GM23338 (cell line): Measurements from ENCODE around the gene CYP26B1. TPM values are rescaled to one million over a fixed set of nuclear protein-coding genes. Genes with fewer than 3 reads are reported as not detected.

Source experiments
- ATAC-seq: fragments of 200-7000 bp; cut with Tn5 transposase; 3 replicates; pipeline ENCODE4 v1.9.1; 2020
- DNase-seq: peaks from one replicate; pipeline ENCODE4 v3.0.0-alpha.2; 2015; ENCODE audit warnings: low spot score
- H2AFZ ChIP-seq: fragments of 200-600 bp; sonication (generic); 2 replicates; pipeline ENCODE4 v1.8.0; 2016; ENCODE audit warnings: antibody characterized with exemption, mild to moderate bottlenecking, moderate library complexity
- H3F3A ChIP-seq: fragments of 200-600 bp; sonication (generic); replicated peaks from 2 replicates; pipeline ENCODE4 v1.8.0; 2017; ENCODE audit warnings: antibody characterized with exemption, mixed run types, low read depth
- H3K27ac ChIP-seq: fragments of 200-600 bp; sonication (generic); 2 replicates; pipeline ENCODE4 v1.6.1; 2016; ENCODE audit warnings: low read depth
- H3K27me3 ChIP-seq: fragments of 200-600 bp; sonication (generic); 2 replicates; pipeline ENCODE4 v1.8.0; 2016; ENCODE audit warnings: mild to moderate bottlenecking, mixed run types, moderate library complexity; ENCODE audit not compliant: insufficient read depth
- H3K36me3 ChIP-seq: fragments of 200-600 bp; sonication (generic); 2 replicates; pipeline ENCODE4 v1.8.0; 2016; ENCODE audit warnings: mild to moderate bottlenecking; ENCODE audit not compliant: insufficient read depth
- H3K4me1 ChIP-seq: fragments of 200-600 bp; sonication (generic); 2 replicates; pipeline ENCODE4 v1.8.0; 2016; ENCODE audit warnings: mild to moderate bottlenecking, moderate library complexity; ENCODE audit not compliant: insufficient read depth
- H3K4me2 ChIP-seq: fragments of 200-600 bp; sonication (generic); 2 replicates; pipeline ENCODE4 v1.7.1; 2017; ENCODE audit warnings: mixed run types
- H3K4me3 ChIP-seq: fragments of 200-600 bp; sonication (generic); 2 replicates; pipeline ENCODE4 v1.6.1; 2016; ENCODE audit warnings: mixed run types
- H3K79me2 ChIP-seq: fragments of 200-600 bp; sonication (generic); replicated peaks from 2 replicates; pipeline ENCODE4 v1.8.0; 2017; ENCODE audit warnings: mild to moderate bottlenecking; ENCODE audit not compliant: insufficient read depth
- H3K9me2 ChIP-seq: fragments of 200-600 bp; sonication (generic); 2 replicates; pipeline ENCODE4 v1.8.0; 2017; ENCODE audit not compliant: insufficient read depth
- H4K20me1 ChIP-seq: fragments of 200-600 bp; sonication (generic); replicated peaks from 2 replicates; pipeline ENCODE4 v1.8.0; 2017; ENCODE audit warnings: mild to moderate bottlenecking; ENCODE audit not compliant: insufficient read depth
- H3K27ac Mint-ChIP-seq: 2 replicates; pipeline ENCODE4 v1.8.0; 2020; ENCODE audit warnings: inconsistent platforms, mild to moderate bottlenecking, moderate library complexity, mixed read lengths
- H3K27me3 Mint-ChIP-seq: 3 replicates; pipeline ENCODE4 v1.8.0; 2022; ENCODE audit warnings: low read depth, mild to moderate bottlenecking, moderate library complexity, mixed read lengths, inconsistent platforms; ENCODE audit not compliant: insufficient read depth, poor library complexity
- H3K36me3 Mint-ChIP-seq: 3 replicates; pipeline ENCODE4 v1.8.0; 2021; ENCODE audit warnings: low read depth, mild to moderate bottlenecking, inconsistent platforms, moderate library complexity, mixed read lengths
- H3K4me1 Mint-ChIP-seq: 3 replicates; pipeline ENCODE4 v1.8.0; 2020; ENCODE audit warnings: mild to moderate bottlenecking, inconsistent platforms, mixed read lengths
- H3K4me3 Mint-ChIP-seq: 3 replicates; pipeline ENCODE4 v1.8.0; 2021; ENCODE audit warnings: moderate library complexity, mild to moderate bottlenecking, inconsistent platforms, mixed read lengths
- H3K9me3 Mint-ChIP-seq: 3 replicates; pipeline ENCODE4 v1.8.0; 2020; ENCODE audit warnings: moderate library complexity, mild to moderate bottlenecking, inconsistent platforms, mixed read lengths
- EZH2phosphoT487 ChIP-seq: fragments of 200-600 bp; sonication (generic); IDR thresholded peaks from one replicate; pipeline ENCODE4 v1.8.1; 2018; ENCODE audit warnings: antibody characterized with exemption; ENCODE audit not compliant: unreplicated experiment
- ZNF114 ChIP-seq: fragments of 250-450 bp; sonication (Bioruptor Pico); IDR thresholded peaks from 2 replicates; pipeline ENCODE4 v1.5.0; 2020; ENCODE audit warnings: mild to moderate bottlenecking, moderate library complexity
- polyA plus RNA-seq: library from polyadenylated mRNA; unstranded; fragments of >200 nt; fragmentation: Nextera tagmentation; extraction: Ambion mirVana; gene quantifications from 2 replicates; pipeline ENCODE4 v1.2.1, GENCODE V29; 2016
- total RNA-seq: library from RNA; depleted of rRNA; stranded (reverse); fragments of >200 nt; shearing (Covaris generic); gene quantifications from 2 replicates; pipeline ENCODE4 v1.2.3, GENCODE V29; 2014
- TF ChIP-seq, protein P1 (sequence below): fragments of 250-450 bp; sonication (Bioruptor Pico); IDR thresholded peaks from 2 replicates; pipeline ENCODE4 v1.5.0; 2020; ENCODE audit warnings: mild to moderate bottlenecking, moderate library complexity
- TF ChIP-seq, protein P2 (sequence below), 2 experiments: fragments of 200-600 bp in 1 of 2; sonication (generic) in 1 of 2; conservative IDR thresholded peaks; 2 replicates each; pipeline versions ENCODE4 v1.5.1 to v1.6.1; 2016 to 2017; ENCODE audit warnings: antibody characterized with exemption in 2 of 2, low read depth in 2 of 2, mild to moderate bottlenecking in 2 of 2, moderate library complexity in 1 of 2

Gene CYP26B1
- total and polyA plus RNA-seq, 2 experiments from 2014 or later = 0.05 to 0.31 TPM

DNA sequence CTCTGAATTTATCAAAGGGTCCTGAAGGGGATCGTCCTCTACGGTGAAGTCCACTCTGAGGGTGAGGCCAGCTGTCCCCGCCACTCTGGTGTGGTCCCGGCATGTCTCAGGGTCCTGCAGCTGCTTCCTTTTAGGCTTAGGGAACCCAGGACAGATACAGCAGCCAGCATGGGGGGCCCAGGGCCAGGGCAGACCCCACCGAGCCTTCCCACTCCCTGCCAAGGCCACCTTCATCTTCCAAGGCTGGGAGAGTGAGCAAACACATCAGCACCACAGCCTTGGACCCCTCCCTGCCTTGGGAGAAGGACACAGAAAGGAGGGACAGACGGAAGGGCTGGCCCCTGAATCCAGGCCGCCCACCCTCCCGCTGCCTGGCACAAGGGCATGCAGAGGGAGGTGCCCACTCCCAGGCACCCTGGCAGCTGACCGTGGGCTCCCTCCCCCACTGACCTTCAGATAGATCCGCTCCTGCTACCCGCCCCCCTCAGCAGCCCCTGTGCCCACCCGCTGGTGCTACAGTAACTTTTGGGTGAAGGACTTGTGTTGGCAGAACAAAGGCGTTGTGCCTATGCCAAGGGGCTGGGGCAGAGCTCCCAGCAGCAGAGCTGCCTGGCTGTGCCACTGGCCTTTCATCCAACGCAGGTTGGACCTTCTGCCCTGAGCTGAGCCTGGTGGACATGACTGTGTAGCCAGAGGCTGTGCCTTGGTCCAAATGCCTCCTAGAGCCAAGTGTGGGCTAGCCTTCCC is 7.6 kb downstream of the CYP26B1 start:
- peaks cover 17% of the 10 kb centered on the region for H3K4me1 ChIP-seq
- no peaks in the 10 kb centered on the region for H3K9me2 ChIP-seq
- peaks cover 21% of the 10 kb centered on the region for H3K4me1 Mint-ChIP-seq
- no peaks in the 10 kb centered on the region for H3F3A ChIP-seq
- H3K27ac ChIP-seq = no peak overlapping the region
- ATAC-seq = no peak
- no peak overlapping the region for H3K4me3 ChIP-seq
- H3K27me3 Mint-ChIP-seq = peaks cover 55% of the 10 kb centered on the region
- no peak overlapping the region for H3K27ac Mint-ChIP-seq
- no peak for DNase-seq
- H4K20me1 ChIP-seq = no peaks in the 10 kb centered on the region; the same call in 1 of the 2 replicates
- no peak overlapping the region for H3K4me2 ChIP-seq
- no peaks in the 10 kb centered on the region for H3K36me3 Mint-ChIP-seq
- no peaks in the 10 kb centered on the region for H3K79me2 ChIP-seq
- no peaks in the 10 kb centered on the region for H3K9me3 Mint-ChIP-seq
- no peak overlapping the region for H2AFZ ChIP-seq
- peaks cover 64% of the 10 kb centered on the region for H3K27me3 ChIP-seq
- no peak overlapping the region for H3K4me3 Mint-ChIP-seq
- no peaks in the 10 kb centered on the region for H3K36me3 ChIP-seq
- TF ChIP-seq, protein P1, sequence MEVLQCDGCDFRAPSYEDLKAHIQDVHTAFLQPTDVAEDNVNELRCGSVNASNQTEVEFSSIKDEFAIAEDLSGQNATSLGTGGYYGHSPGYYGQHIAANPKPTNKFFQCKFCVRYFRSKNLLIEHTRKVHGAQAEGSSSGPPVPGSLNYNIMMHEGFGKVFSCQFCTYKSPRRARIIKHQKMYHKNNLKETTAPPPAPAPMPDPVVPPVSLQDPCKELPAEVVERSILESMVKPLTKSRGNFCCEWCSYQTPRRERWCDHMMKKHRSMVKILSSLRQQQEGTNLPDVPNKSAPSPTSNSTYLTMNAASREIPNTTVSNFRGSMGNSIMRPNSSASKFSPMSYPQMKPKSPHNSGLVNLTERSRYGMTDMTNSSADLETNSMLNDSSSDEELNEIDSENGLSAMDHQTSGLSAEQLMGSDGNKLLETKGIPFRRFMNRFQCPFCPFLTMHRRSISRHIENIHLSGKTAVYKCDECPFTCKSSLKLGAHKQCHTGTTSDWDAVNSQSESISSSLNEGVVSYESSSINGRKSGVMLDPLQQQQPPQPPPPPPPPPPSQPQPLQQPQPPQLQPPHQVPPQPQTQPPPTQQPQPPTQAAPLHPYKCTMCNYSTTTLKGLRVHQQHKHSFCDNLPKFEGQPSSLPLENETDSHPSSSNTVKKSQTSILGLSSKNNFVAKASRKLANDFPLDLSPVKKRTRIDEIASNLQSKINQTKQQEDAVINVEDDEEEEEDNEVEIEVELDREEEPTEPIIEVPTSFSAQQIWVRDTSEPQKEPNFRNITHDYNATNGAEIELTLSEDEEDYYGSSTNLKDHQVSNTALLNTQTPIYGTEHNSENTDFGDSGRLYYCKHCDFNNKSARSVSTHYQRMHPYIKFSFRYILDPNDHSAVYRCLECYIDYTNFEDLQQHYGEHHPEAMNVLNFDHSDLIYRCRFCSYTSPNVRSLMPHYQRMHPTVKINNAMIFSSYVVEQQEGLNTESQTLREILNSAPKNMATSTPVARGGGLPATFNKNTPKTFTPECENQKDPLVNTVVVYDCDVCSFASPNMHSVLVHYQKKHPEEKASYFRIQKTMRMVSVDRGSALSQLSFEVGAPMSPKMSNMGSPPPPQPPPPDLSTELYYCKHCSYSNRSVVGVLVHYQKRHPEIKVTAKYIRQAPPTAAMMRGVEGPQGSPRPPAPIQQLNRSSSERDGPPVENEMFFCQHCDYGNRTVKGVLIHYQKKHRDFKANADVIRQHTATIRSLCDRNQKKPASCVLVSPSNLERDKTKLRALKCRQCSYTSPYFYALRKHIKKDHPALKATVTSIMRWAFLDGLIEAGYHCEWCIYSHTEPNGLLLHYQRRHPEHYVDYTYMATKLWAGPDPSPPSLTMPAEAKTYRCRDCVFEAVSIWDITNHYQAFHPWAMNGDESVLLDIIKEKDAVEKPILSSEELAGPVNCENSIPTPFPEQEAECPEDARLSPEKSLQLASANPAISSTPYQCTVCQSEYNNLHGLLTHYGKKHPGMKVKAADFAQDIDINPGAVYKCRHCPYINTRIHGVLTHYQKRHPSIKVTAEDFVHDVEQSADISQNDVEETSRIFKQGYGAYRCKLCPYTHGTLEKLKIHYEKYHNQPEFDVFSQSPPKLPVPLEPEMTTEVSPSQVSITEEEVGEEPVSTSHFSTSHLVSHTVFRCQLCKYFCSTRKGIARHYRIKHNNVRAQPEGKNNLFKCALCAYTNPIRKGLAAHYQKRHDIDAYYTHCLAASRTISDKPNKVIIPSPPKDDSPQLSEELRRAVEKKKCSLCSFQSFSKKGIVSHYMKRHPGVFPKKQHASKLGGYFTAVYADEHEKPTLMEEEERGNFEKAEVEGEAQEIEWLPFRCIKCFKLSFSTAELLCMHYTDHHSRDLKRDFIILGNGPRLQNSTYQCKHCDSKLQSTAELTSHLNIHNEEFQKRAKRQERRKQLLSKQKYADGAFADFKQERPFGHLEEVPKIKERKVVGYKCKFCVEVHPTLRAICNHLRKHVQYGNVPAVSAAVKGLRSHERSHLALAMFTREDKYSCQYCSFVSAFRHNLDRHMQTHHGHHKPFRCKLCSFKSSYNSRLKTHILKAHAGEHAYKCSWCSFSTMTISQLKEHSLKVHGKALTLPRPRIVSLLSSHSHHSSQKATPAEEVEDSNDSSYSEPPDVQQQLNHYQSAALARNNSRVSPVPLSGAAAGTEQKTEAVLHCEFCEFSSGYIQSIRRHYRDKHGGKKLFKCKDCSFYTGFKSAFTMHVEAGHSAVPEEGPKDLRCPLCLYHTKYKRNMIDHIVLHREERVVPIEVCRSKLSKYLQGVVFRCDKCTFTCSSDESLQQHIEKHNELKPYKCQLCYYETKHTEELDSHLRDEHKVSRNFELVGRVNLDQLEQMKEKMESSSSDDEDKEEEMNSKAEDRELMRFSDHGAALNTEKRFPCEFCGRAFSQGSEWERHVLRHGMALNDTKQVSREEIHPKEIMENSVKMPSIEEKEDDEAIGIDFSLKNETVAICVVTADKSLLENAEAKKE (CRISPR knock-in tag) = no peak
- TF ChIP-seq ZNF114 (CRISPR knock-in tag) (no peak), EZH2phosphoT487 (no peak)
- TF ChIP-seq, protein P2, sequence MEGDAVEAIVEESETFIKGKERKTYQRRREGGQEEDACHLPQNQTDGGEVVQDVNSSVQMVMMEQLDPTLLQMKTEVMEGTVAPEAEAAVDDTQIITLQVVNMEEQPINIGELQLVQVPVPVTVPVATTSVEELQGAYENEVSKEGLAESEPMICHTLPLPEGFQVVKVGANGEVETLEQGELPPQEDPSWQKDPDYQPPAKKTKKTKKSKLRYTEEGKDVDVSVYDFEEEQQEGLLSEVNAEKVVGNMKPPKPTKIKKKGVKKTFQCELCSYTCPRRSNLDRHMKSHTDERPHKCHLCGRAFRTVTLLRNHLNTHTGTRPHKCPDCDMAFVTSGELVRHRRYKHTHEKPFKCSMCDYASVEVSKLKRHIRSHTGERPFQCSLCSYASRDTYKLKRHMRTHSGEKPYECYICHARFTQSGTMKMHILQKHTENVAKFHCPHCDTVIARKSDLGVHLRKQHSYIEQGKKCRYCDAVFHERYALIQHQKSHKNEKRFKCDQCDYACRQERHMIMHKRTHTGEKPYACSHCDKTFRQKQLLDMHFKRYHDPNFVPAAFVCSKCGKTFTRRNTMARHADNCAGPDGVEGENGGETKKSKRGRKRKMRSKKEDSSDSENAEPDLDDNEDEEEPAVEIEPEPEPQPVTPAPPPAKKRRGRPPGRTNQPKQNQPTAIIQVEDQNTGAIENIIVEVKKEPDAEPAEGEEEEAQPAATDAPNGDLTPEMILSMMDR (conservative IDR thresholded peaks at IDR 0.05; ENCODE audit: low read depth in 2 of 2) = no peak
